GM12878 (cell line): ENCODE measurements around the gene ZFP91. TPM values are rescaled to one million over a fixed set of nuclear protein-coding genes. Genes with fewer than 3 reads are reported as not detected.

Source experiments
- ATF3 ChIP-seq: IDR thresholded peaks from 2 replicates; pipeline ENCODE4 v1.6.1; 2011; ENCODE audit warnings: low read depth, mild to moderate bottlenecking, low read length, moderate library complexity, borderline replicate concordance; ENCODE audit errors: extremely low read depth
- CEBPZ ChIP-seq: fragments of 150-350 bp; IDR thresholded peaks from 2 replicates; pipeline ENCODE4 v1.6.1; 2016; ENCODE audit warnings: low read depth, low read length
- DPF2 ChIP-seq: fragments of 450-650 bp; IDR thresholded peaks from 2 replicates; pipeline ENCODE4 v1.6.1; 2017; ENCODE audit warnings: mild to moderate bottlenecking
- ETV6 ChIP-seq, 2 experiments: fragments of 450-650 bp in 1 of 2; IDR thresholded peaks in 1 of 2; conservative IDR thresholded peaks in 1 of 2; 2 replicates each; pipeline ENCODE4 v1.6.1; 2014; ENCODE audit warnings: antibody characterized with exemption in 1 of 2, borderline replicate concordance in 1 of 2, low read depth in 1 of 2, mild to moderate bottlenecking in 1 of 2, moderate library complexity in 1 of 2
- IRF4 ChIP-seq: IDR thresholded peaks from 2 replicates; pipeline ENCODE4 v1.6.1; 2011; ENCODE audit warnings: low read depth, low read length
- MEF2A ChIP-seq: IDR thresholded peaks from 2 replicates; pipeline ENCODE4 v1.6.1; 2011; ENCODE audit warnings: low read depth, mild to moderate bottlenecking, low read length, moderate library complexity; ENCODE audit not compliant: insufficient read depth
- MTA2 ChIP-seq: fragments of 450-650 bp; IDR thresholded peaks from 2 replicates; pipeline ENCODE4 v1.6.1; 2016; ENCODE audit warnings: low read depth, mild to moderate bottlenecking, moderate library complexity
- POLR2AphosphoS5 ChIP-seq: IDR thresholded peaks from 2 replicates; pipeline ENCODE4 v1.6.1; 2011; ENCODE audit warnings: mild to moderate bottlenecking, low read length, inconsistent platforms
- SMAD1 ChIP-seq: fragments of 450-650 bp; IDR thresholded peaks from 2 replicates; pipeline ENCODE4 v1.6.1; 2018; ENCODE audit warnings: mild to moderate bottlenecking, low read depth; ENCODE audit not compliant: partially characterized antibody
- SPI1 ChIP-seq: IDR thresholded peaks from 2 replicates; pipeline ENCODE4 v1.6.1; 2011; ENCODE audit warnings: low read depth, mild to moderate bottlenecking, low read length, moderate library complexity, borderline replicate concordance; ENCODE audit not compliant: insufficient read depth
- SUZ12 ChIP-seq: fragments of 200-600 bp; sonication (generic); IDR thresholded peaks from one replicate; pipeline ENCODE4 v1.6.1; 2018; ENCODE audit warnings: antibody characterized with exemption, mild to moderate bottlenecking; ENCODE audit not compliant: unreplicated experiment
- TCF7 ChIP-seq: IDR thresholded peaks from 2 replicates; pipeline ENCODE4 v1.6.1; 2014; ENCODE audit warnings: antibody characterized with exemption, borderline replicate concordance
- ZBED1 ChIP-seq: IDR thresholded peaks from 2 replicates; pipeline ENCODE4 v1.6.1; 2016; ENCODE audit warnings: borderline replicate concordance
- ZNF592 ChIP-seq: fragments of 450-650 bp; IDR thresholded peaks from 2 replicates; pipeline ENCODE4 v1.6.1; 2017; ENCODE audit warnings: mild to moderate bottlenecking, moderate library complexity
- ZNF687 ChIP-seq: fragments of 450-650 bp; IDR thresholded peaks from 2 replicates; pipeline ENCODE4 v1.6.1; 2017; ENCODE audit warnings: mild to moderate bottlenecking, moderate library complexity
- polyA plus RNA-seq, 11 experiments: library from polyadenylated mRNA; depleted of rRNA in 4 of 11; unstranded in 6 of 11; stranded (reverse) in 5 of 11; fragments of >200 nt; fragmentation: Nextera tagmentation in 4 of 11; fragmentation: Illumina TruSeq in 1 of 11; extraction: Ambion mirVana in 4 of 11; extraction: Trizol in 1 of 11; gene quantifications; 1 replicate in 1 of 11; 2 replicates in 10 of 11; pipeline versions ENCODE4 v1.2.1 to v1.2.3, GENCODE V29; 2011 to 2016; ENCODE audit warnings: inconsistent platforms in 2 of 11, missing spikeins in 2 of 11, low read depth in 1 of 11
- total RNA-seq, 4 experiments: library from RNA; depleted of rRNA in 3 of 4; stranded (reverse); fragments of >200 nt in 3 of 4; fragmentation: Illumina TruSeq in 1 of 4; extraction: Trizol in 1 of 4; gene quantifications; 2 replicates each; pipeline versions ENCODE4 v1.2.1 to v1.2.3, GENCODE V29; 2013 to 2021

The ZFP91 gene
- total and polyA plus RNA-seq, 10 of the 15 experiments (the other 5 are each of a cell fraction or from before 2014, with no cell fraction given): 12.9 to 54.1 (median 31.7) TPM

GRCh38 chr11:58578635-58579191, at the start of gene ZFP91 (continued):
- TF ChIP-seq ZNF592 (no peak), ETV6 (conservative IDR thresholded peaks at IDR 0.05 in 1 of 2, IDR thresholded peaks at IDR 0.05 in 1 of 2; ENCODE audit: borderline replicate concordance in 1 of 2, low read depth in 1 of 2) (no peak), POLR2AphosphoS5 (peak; percentile 35; the same call in 1 of the 2 replicates), DPF2 (no peak), TCF7 (no peak), SMAD1 (peak; percentile 80), SUZ12 (no peak), SPI1 (no peak), ATF3 (no peak), ZBED1 (no peak), CEBPZ (no peak), MTA2 (no peak), ZNF687 (no peak), MEF2A (no peak), IRF4 (no peak)
